ENCODE data around the gene USP17L26.
"Not testable (repeated sequence)": the region's sequence is repeated elsewhere in the genome, so short reads cannot be mapped to it uniquely, and the experiment has no call there.

USP17L26 gene

GRCh38 chr4:9334358-9334757 is at the start of gene USP17L26:
USP17L26 (plus strand) TSS chr4:9334658; CDS start chr4:9334658, 0 bp downstream.
- DNase-seq (ENCODE audit: low read depth in 2 of 2), result not testable (repeated sequence)

GRCh38 chr4:9324191-9324590 is 10.3 kb upstream of the USP17L26 start:
- DNase-seq (ENCODE audit: low read depth in 2 of 2), result not testable (repeated sequence)

- DNase-seq (ENCODE audit: low read depth in 2 of 2), result not testable (repeated sequence)
These were observed 9.6 kb upstream of the USP17L26 start, which contains the start of gene USP17L24 for GRCh38 chr4:9324865-9325264. USP17L24 (plus strand) TSS chr4:9325165; CDS start chr4:9325165, 0 bp downstream.

DNA sequence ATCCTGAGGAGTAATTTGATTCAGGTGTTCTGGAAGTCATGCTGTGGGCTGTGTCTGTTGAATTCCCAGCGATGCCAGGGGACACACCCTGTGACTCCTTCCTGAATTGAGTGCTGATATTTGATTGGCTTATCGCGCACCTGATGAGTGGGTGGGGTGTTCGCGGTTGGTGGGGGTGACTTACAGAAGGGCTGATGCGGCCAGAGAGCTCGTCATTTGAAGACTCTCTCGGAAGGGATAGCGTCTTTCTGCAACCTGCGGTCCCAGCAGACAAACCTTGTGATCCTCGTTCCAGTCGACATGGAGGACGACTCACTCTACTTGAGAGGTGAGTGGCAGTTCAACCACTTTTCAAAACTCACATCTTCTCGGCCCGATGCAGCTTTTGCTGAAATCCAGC is 4.8 kb upstream of the USP17L26 start, which contains the start of gene USP17L25:
TSS of gene USP17L25 (plus strand) at position 301 of the 400 bp plus-strand sequence. CDS start at position 301, 0 bp downstream.
- not testable (repeated sequence) for DNase-seq (ENCODE audit: low read depth in 2 of 2)

- DNase-seq (ENCODE audit: low read depth in 2 of 2), result not testable (repeated sequence)
These were observed 4.6 kb downstream of the USP17L26 start, which contains the start of gene USP17L5 for GRCh38 chr4:9339103-9339502. USP17L5 (plus strand) TSS chr4:9339403; CDS start chr4:9339403, 0 bp downstream.

GRCh38 chr4:9343848-9344247 is 9.4 kb downstream of the USP17L26 start, which contains the start of gene USP17L27:
USP17L27 (plus strand) TSS chr4:9344148; CDS start chr4:9344148, 0 bp downstream.
- not testable (repeated sequence) for DNase-seq (ENCODE audit: low read depth in 2 of 2)

DNA sequence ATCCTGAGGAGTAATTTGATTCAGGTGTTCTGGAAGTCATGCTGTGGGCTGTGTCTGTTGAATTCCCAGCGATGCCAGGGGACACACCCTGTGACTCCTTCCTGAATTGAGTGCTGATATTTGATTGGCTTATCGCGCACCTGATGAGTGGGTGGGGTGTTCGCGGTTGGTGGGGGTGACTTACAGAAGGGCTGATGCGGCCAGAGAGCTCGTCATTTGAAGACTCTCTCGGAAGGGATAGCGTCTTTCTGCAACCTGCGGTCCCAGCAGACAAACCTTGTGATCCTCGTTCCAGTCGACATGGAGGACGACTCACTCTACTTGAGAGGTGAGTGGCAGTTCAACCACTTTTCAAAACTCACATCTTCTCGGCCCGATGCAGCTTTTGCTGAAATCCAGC is 14.1 kb downstream of the USP17L26 start, which contains the start of gene USP17L28:
TSS of gene USP17L28 (plus strand) at position 301 of the 400 bp plus-strand sequence. CDS start at position 301, 0 bp downstream.
- not testable (repeated sequence) for DNase-seq (ENCODE audit: low read depth in 2 of 2)

DNA sequence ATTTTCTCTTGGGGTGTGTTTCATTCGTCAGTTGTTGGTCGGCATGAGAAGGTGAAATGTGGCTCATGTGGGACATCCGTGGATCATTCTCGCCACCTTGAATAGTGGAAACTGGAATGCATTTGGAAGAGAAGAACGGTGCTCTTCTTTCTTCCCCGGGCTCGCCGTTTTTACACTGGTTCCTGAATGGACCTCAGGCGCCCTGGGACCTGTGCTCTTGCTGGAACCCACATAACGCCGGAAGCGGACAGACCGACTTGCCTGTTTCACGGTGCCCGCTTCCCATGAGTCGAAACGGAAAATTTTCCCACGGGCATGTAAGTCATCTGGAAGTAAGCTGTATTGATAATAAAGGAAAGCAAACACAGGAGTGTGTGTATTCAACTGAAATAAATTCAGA is 16.4 kb downstream of the USP17L26 start:
- not testable (repeated sequence) for DNase-seq (ENCODE audit: low read depth in 2 of 2)

DNA sequence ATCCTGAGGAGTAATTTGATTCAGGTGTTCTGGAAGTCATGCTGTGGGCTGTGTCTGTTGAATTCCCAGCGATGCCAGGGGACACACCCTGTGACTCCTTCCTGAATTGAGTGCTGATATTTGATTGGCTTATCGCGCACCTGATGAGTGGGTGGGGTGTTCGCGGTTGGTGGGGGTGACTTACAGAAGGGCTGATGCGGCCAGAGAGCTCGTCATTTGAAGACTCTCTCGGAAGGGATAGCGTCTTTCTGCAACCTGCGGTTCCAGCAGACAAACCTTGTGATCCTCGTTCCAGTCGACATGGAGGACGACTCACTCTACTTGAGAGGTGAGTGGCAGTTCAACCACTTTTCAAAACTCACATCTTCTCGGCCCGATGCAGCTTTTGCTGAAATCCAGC is 18.9 kb downstream of the USP17L26 start, which contains the start of gene USP17L29:
TSS of gene USP17L29 (plus strand) at position 301 of the 400 bp plus-strand sequence. CDS start at position 301, 0 bp downstream.
- DNase-seq (ENCODE audit: low read depth in 2 of 2), result not testable (repeated sequence)

DNA sequence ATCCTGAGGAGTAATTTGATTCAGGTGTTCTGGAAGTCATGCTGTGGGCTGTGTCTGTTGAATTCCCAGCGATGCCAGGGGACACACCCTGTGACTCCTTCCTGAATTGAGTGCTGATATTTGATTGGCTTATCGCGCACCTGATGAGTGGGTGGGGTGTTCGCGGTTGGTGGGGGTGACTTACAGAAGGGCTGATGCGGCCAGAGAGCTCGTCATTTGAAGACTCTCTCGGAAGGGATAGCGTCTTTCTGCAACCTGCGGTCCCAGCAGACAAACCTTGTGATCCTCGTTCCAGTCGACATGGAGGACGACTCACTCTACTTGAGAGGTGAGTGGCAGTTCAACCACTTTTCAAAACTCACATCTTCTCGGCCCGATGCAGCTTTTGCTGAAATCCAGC is 28.4 kb downstream of the USP17L26 start, which contains the start of gene USP17L30:
TSS of gene USP17L30 (plus strand) at position 301 of the 400 bp plus-strand sequence. CDS start at position 301, 0 bp downstream.
- not testable (repeated sequence) for DNase-seq (ENCODE audit: low read depth in 2 of 2)

DNA sequence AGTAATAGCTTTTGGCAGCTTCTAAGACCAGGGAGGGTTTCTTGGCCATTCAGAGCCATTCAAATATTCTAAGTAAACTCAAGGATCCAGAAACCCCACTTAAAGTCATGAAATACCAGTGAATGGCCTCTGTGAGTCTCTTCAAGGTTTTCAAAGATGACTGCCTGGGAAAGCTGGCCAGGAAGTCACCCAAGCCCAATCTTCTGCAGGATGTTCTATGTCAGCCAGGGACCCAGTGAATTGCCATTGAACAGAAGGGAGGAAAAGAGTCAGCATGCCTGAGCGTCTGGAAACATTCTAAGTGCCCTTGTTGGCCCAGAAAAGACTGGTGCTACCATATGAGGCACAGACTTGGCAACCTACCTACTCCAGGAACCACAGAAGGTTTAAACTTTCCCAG is 45.4 kb downstream of the USP17L26 start:
- not testable (repeated sequence) for DNase-seq (ENCODE audit: low read depth in 2 of 2)

DNA sequence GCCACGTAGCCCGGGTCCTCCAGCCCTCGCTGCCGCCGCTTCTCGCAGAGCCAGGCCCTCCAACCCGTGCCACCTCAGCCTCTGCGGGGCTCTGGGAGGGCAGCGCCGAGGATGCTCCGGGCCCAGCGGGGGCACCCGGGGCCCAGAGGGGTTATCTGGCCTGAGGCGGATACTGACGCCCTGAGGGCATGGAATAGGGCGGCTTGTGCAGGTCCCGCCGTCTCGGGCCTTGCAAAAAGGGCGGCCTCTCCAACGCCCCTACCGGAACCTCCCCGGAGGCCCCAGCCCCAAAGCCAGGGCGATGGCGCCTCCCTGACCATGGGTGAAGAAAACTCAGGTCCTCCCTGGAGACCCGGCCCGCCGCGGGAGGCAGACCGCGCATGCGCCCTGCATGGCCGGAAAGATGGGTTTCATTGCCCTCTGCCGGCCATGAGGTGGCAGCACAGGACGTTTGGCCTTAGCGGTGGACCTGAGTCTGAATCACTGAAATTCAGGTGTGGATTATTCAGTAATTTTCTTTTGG is 46.6 kb downstream of the USP17L26 start:
- DNase-seq (ENCODE audit: low read depth in 2 of 2), result peak in 1 of 2 donors; percentile 30

DNA sequence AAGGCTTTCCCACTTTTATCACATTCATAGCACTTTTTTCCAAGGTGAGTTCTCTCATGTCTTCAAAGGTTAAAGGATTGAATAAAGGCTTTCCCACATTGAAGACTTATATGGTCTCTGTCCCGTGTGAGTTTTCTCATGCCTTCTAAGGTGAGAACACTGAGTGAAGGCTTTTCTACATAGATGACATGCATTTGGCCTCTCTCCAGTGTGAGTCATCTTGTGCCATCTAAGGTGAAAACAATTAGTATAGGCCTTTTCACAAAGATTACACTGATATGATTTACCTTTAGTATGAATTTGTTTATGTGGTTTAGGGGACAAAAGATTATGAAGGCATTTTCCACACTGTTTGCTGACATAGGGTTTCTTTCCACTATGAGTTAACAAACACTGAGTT is 49.7 kb downstream of the USP17L26 start:
- DNase-seq (ENCODE audit: low read depth in 2 of 2), result no peak
